ENCODE measurements around the gene TNF. TPM values are rescaled to one million over a fixed set of nuclear protein-coding genes. Genes with fewer than 3 reads are reported as not detected.

The TNF gene
- total RNA-seq, 1 experiment from 2014 or later: not detected

DNA sequence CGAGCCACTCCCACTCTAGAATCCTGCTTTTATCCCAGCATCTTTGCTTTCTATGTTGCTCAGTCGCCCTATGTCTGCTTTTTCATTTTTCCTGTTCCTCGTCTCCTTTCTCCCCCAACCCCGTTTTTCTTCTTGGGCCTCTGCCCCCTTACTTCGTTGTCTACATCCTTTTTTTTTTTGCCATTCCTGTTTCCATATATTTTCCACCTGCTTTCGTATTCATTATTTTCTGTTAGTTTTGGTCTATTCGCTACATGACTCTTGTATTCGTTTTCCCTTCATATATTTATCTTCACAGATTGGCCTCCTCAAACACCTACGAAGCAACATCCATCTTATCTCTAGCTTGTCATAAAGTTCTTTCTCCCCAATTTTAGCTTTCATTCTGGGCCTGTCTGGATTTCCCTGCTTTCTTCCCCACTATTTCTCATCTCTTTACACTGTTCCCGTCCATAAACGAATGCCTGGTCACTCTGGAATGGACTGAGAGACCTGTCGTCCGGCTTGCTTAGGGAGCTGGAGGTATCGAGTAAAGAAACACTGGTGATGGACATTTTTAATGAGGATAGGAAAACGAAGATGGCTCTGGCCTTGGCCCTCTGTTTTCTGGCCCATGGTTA lies 46.1 kb downstream of the TNF start:
- Histone ChIP-seq H3K9ac (ENCODE audit: extremely low read depth, insufficient read length, low read length) (peak overlapping the region; percentile 91), H4K5ac (ENCODE audit: insufficient read length, low read depth, low read length) (no peak overlapping the region), H3K23ac (ENCODE audit: insufficient read length, low read depth, low read length) (no peak overlapping the region), H3K27me3 (ENCODE audit: insufficient read depth, low read length) (no peaks in the 10 kb centered on the region), H2BK15ac (ENCODE audit: low read depth, low read length) (no peak overlapping the region), H3K14ac (ENCODE audit: insufficient read depth, low read length) (peak overlapping the region; percentile 98; the same call in 1 of the 2 replicates), H4K8ac (replicated peaks; ENCODE audit: insufficient read length, low read depth, low read length) (no peak overlapping the region), H3K4ac (ENCODE audit: low read depth, low read length) (no peak overlapping the region; the same call in 1 of the 2 replicates), H2AK5ac (ENCODE audit: insufficient read length, low read length) (no peak overlapping the region), H3K27ac (ENCODE audit: insufficient read length, low read depth, low read length) (peak overlapping the region; percentile 85), H3K23me2 (ENCODE audit: insufficient read length, low read depth, low read length, poor library complexity, severe bottlenecking) (peaks cover 8% of the 10 kb centered on the region), H2BK120ac (ENCODE audit: low read depth, low read length, poor library complexity, severe bottlenecking) (peak overlapping the region; percentile 27), H2BK12ac (ENCODE audit: insufficient read length, low read depth, low read length) (no peak overlapping the region), H3K18ac (ENCODE audit: insufficient read length, low read depth, low read length) (peak overlapping the region; percentile 92), H3K79me1 (ENCODE audit: insufficient read depth, low read depth, low read length, poor library complexity, severe bottlenecking) (peaks cover 2% of the 10 kb centered on the region), H3K4me1 (ENCODE audit: insufficient read depth, low read length) (peaks cover 3% of the 10 kb centered on the region; the same call in 1 of the 2 replicates), H3K79me2 (ENCODE audit: insufficient read depth, low read length) (peaks cover 20% of the 10 kb centered on the region), H3T11ph (ENCODE audit: low read length) (no peak overlapping the region), H2BK5ac (ENCODE audit: insufficient read length, low read length) (no peak overlapping the region), H3K56ac (ENCODE audit: insufficient read length, low read depth, low read length) (no peak overlapping the region), H3K9me3 (ENCODE audit: control insufficient read depth, low read depth, low read length) (no peaks in the 10 kb centered on the region), H4K20me1 (ENCODE audit: control insufficient read depth, insufficient read depth, insufficient read length) (no peaks in the 10 kb centered on the region), H2BK20ac (ENCODE audit: low read depth, low read length, poor library complexity, severe bottlenecking) (no peak overlapping the region), H3K4me2 (ENCODE audit: insufficient read depth, insufficient read length, low read length) (peak overlapping the region; percentile 92), H4K91ac (ENCODE audit: insufficient read length, low read depth, low read length) (no peak overlapping the region), H2AFZ (ENCODE audit: low read length) (no peak overlapping the region)
- H3K9me3 Mint-ChIP-seq: no peaks in the 10 kb centered on the region; a peak in 1 of 5 replicates
- no peak for DNase-seq
- peaks cover 49 to 54% (median 54%) of the 10 kb centered on the region in 3 experiments for H3K36me3 Mint-ChIP-seq (ENCODE audit: insufficient read depth in 1 of 3, low read depth in 3 of 3)
- H3K4me1 Mint-ChIP-seq: peaks cover 14 to 20% of the 10 kb centered on the region in 2 experiments
- H3K4me3 Mint-ChIP-seq: peak overlapping the region; percentile 93 to 98
- H3K27ac Mint-ChIP-seq: peak overlapping the region; percentile 94 to 99 (median 98)
- WGBS (ENCODE audit: extremely low coverage, insufficient read length, low lambda C conversion rate): no CpG with 5 or more reads among the region's 15 CpGs
- TF ChIP-seq, protein P1, sequence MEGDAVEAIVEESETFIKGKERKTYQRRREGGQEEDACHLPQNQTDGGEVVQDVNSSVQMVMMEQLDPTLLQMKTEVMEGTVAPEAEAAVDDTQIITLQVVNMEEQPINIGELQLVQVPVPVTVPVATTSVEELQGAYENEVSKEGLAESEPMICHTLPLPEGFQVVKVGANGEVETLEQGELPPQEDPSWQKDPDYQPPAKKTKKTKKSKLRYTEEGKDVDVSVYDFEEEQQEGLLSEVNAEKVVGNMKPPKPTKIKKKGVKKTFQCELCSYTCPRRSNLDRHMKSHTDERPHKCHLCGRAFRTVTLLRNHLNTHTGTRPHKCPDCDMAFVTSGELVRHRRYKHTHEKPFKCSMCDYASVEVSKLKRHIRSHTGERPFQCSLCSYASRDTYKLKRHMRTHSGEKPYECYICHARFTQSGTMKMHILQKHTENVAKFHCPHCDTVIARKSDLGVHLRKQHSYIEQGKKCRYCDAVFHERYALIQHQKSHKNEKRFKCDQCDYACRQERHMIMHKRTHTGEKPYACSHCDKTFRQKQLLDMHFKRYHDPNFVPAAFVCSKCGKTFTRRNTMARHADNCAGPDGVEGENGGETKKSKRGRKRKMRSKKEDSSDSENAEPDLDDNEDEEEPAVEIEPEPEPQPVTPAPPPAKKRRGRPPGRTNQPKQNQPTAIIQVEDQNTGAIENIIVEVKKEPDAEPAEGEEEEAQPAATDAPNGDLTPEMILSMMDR (conservative IDR thresholded peaks at IDR 0.05): no peak
- H3K27me3 Mint-ChIP-seq (ENCODE audit: low read depth): no peaks in the 10 kb centered on the region
